IMR-90 (cell line): ENCODE data around the gene IFIT5. TPM values are rescaled to one million over a fixed set of nuclear protein-coding genes. Genes with fewer than 3 reads are reported as not detected.

ENCODE experiments used
- ATAC-seq: fragments of 200-7000 bp; cut with Tn5 transposase; 2 replicates; pipeline ENCODE4 v1.9.1; 2020; ENCODE audit warnings: low read depth, mild to moderate bottlenecking, moderate library complexity
- BruUV-seq: library from RNA; stranded (reverse); fragments of 400-500 nt; replicated peaks from 2 replicates; lab custom pipeline; 2021; lab: Mats Ljungman, UMichigan
- CTCF ChIA-PET: fragments of 300-600 bp; formaldehyde crosslinking; extraction: SDS; loops from one replicate; lab custom pipeline; 2021; ENCODE audit warnings: antibody characterized with exemption; lab: Yijun Ruan, JAX
- POLR2A ChIA-PET: fragments of 300-600 bp; sonication (Branson Sonifier 250); formaldehyde crosslinking; loops from one replicate; lab custom pipeline; 2022; ENCODE audit warnings: antibody characterized with exemption; ENCODE audit not compliant: unreplicated experiment; lab: Charles Lee
- DNase-seq: peaks from one replicate; pipeline ENCODE4 v3.0.0; 2013
- H2AFZ ChIP-seq: replicated peaks from 2 replicates; pipeline ENCODE3; 2013; ENCODE audit warnings: low read length, mild to moderate bottlenecking; ENCODE audit not compliant: poor library complexity
- H2AK5ac ChIP-seq: 2 replicates; pipeline ENCODE4 v1.6.1; 2013; ENCODE audit warnings: low read depth, low read length, inconsistent platforms
- H2AK9ac ChIP-seq: replicated peaks from 2 replicates; pipeline ENCODE3; 2013; ENCODE audit warnings: mild to moderate bottlenecking, low read depth, low read length, moderate library complexity; ENCODE audit not compliant: poor library complexity
- H2BK120ac ChIP-seq: 2 replicates; pipeline ENCODE4 v1.6.1; 2013; ENCODE audit warnings: low read depth, low read length, inconsistent platforms
- H2BK15ac ChIP-seq: 3 replicates; pipeline ENCODE4 v1.6.1; 2013; ENCODE audit warnings: low read depth, low read length, inconsistent platforms
- H2BK20ac ChIP-seq: 2 replicates; pipeline ENCODE4 v1.6.1; 2013; ENCODE audit warnings: low read depth, mild to moderate bottlenecking, inconsistent platforms, low read length, moderate library complexity
- H2BK5ac ChIP-seq: 2 replicates; pipeline ENCODE4 v1.6.1; 2013; ENCODE audit warnings: mild to moderate bottlenecking, low read depth, low read length, inconsistent platforms; ENCODE audit not compliant: poor library complexity, severe bottlenecking
- H3K14ac ChIP-seq: replicated peaks from 2 replicates; pipeline ENCODE4 v1.6.1; 2013; ENCODE audit warnings: low read depth, low read length, inconsistent platforms
- H3K18ac ChIP-seq: 2 replicates; pipeline ENCODE4 v1.6.1; 2013; ENCODE audit warnings: low read depth, low read length, control low read depth
- H3K23ac ChIP-seq: 2 replicates; pipeline ENCODE4 v1.6.1; 2013; ENCODE audit warnings: low read depth, low read length, inconsistent platforms
- H3K27ac ChIP-seq: 2 replicates; pipeline ENCODE4 v1.5.1; 2013; ENCODE audit warnings: mild to moderate bottlenecking, control low read depth, low read length; ENCODE audit not compliant: insufficient read depth
- H3K27me3 ChIP-seq: 2 replicates; pipeline ENCODE4 v1.6.1; 2013; ENCODE audit warnings: low read length; ENCODE audit not compliant: control insufficient read depth, insufficient read depth
- H3K36me3 ChIP-seq: 2 replicates; pipeline ENCODE4 v1.6.1; 2013; ENCODE audit warnings: low read length, mixed read lengths; ENCODE audit not compliant: control insufficient read depth, insufficient read depth
- H3K4ac ChIP-seq: 2 replicates; pipeline ENCODE4 v1.6.1; 2013; ENCODE audit warnings: low read depth, low read length, inconsistent platforms
- H3K4me1 ChIP-seq: 2 replicates; pipeline ENCODE4 v1.6.1; 2013; ENCODE audit warnings: low read length, mixed read lengths; ENCODE audit not compliant: control insufficient read depth, insufficient read depth
- H3K4me2 ChIP-seq: 2 replicates; pipeline ENCODE4 v1.6.1; 2013; ENCODE audit warnings: low read depth, mild to moderate bottlenecking, control low read depth, low read length, moderate library complexity
- H3K4me3 ChIP-seq: 2 replicates; pipeline ENCODE4 v1.5.1; 2013; ENCODE audit warnings: low read depth, mild to moderate bottlenecking, control low read depth, low read length, moderate library complexity; ENCODE audit not compliant: insufficient read depth
- H3K56ac ChIP-seq: 2 replicates; pipeline ENCODE4 v1.6.1; 2013; ENCODE audit warnings: low read length, inconsistent platforms; ENCODE audit not compliant: insufficient read depth; ENCODE audit errors: extremely low read depth
- H3K79me1 ChIP-seq, 2 experiments: 2 replicates each; pipeline ENCODE4 v1.6.1; 2013; ENCODE audit warnings: low read length in 2 of 2, inconsistent platforms in 1 of 2, low read depth in 1 of 2
- H3K9ac ChIP-seq: 2 replicates; pipeline ENCODE4 v1.6.1; 2013; ENCODE audit warnings: low read depth, low read length, control low read depth
- H3K9me1 ChIP-seq: 2 replicates; pipeline ENCODE4 v1.6.1; 2013; ENCODE audit warnings: low read length, inconsistent platforms; ENCODE audit not compliant: insufficient read depth
- H3K9me3 ChIP-seq: 2 replicates; pipeline ENCODE4 v1.6.1; 2013; ENCODE audit warnings: low read length; ENCODE audit not compliant: control insufficient read depth, insufficient read depth
- H4K20me1 ChIP-seq: 2 replicates; pipeline ENCODE4 v1.6.1; 2013; ENCODE audit warnings: low read length, inconsistent platforms; ENCODE audit not compliant: insufficient read depth
- H4K5ac ChIP-seq: 2 replicates; pipeline ENCODE4 v1.6.1; 2013; ENCODE audit warnings: mild to moderate bottlenecking, low read depth, low read length, control low read depth
- H4K8ac ChIP-seq, 2 experiments: 2 replicates each; pipeline ENCODE4 v1.6.1; 2013; ENCODE audit warnings: low read depth in 2 of 2, low read length in 2 of 2, control low read depth in 1 of 2, inconsistent platforms in 1 of 2
- H4K91ac ChIP-seq: 2 replicates; pipeline ENCODE4 v1.6.1; 2013; ENCODE audit warnings: low read depth, low read length, inconsistent platforms; ENCODE audit not compliant: insufficient read depth
- BHLHE40 ChIP-seq: fragments of 150-350 bp; IDR thresholded peaks from 2 replicates; pipeline ENCODE4 v1.6.1; 2016; ENCODE audit warnings: mild to moderate bottlenecking, low read depth, low read length
- CEBPB ChIP-seq: IDR thresholded peaks from 2 replicates; pipeline ENCODE4 v1.6.1; 2012; ENCODE audit warnings: low read depth, low read length, improper control_type of control experiment
- CHD1 ChIP-seq: IDR thresholded peaks from 2 replicates; pipeline ENCODE4 v1.6.1; 2012; ENCODE audit warnings: low read depth, low read length, improper control_type of control experiment
- CTCF ChIP-seq: conservative IDR thresholded peaks from 2 replicates; pipeline ENCODE4 v1.5.1; 2012; ENCODE audit warnings: mild to moderate bottlenecking, low read depth, low read length, improper control_type of control experiment
- ELK1 ChIP-seq: fragments of 150-350 bp; IDR thresholded peaks from 2 replicates; pipeline ENCODE4 v1.6.1; 2016; ENCODE audit warnings: low read depth, mild to moderate bottlenecking, low read length, moderate library complexity, borderline replicate concordance
- FOS ChIP-seq: fragments of 150-350 bp; IDR thresholded peaks from 2 replicates; pipeline ENCODE4 v1.6.1; 2016; ENCODE audit warnings: low read depth, low read length
- MAZ ChIP-seq: IDR thresholded peaks from 2 replicates; pipeline ENCODE4 v1.6.1; 2012; ENCODE audit warnings: low read depth, mild to moderate bottlenecking, low read length, improper control_type of control experiment, moderate library complexity, borderline replicate concordance
- MXI1 ChIP-seq: IDR thresholded peaks from 2 replicates; pipeline ENCODE4 v1.6.1; 2012; ENCODE audit warnings: low read depth, mild to moderate bottlenecking, low read length, moderate library complexity, borderline replicate concordance
- NFE2L2 ChIP-seq: fragments of 150-350 bp; IDR thresholded peaks from 2 replicates; pipeline ENCODE4 v1.6.1; 2016; ENCODE audit warnings: low read depth, mild to moderate bottlenecking, low read length
- RAD21 ChIP-seq: IDR thresholded peaks from 2 replicates; pipeline ENCODE4 v1.6.1; 2012; ENCODE audit warnings: low read length, improper control_type of control experiment
- RCOR1 ChIP-seq: IDR thresholded peaks from 2 replicates; pipeline ENCODE4 v1.6.1; 2012; ENCODE audit warnings: mild to moderate bottlenecking, low read length, improper control_type of control experiment; ENCODE audit not compliant: insufficient replicate concordance
- RFX5 ChIP-seq: IDR thresholded peaks from 2 replicates; pipeline ENCODE4 v1.8.0; 2012; ENCODE audit warnings: low read depth, mild to moderate bottlenecking, low read length, moderate library complexity
- SMC3 ChIP-seq: fragments of 150-350 bp; IDR thresholded peaks from 2 replicates; pipeline ENCODE4 v1.6.1; 2016; ENCODE audit warnings: low read depth, mild to moderate bottlenecking, antibody characterized with exemption, low read length, moderate library complexity
- USF2 ChIP-seq: fragments of 150-350 bp; IDR thresholded peaks from 2 replicates; pipeline ENCODE4 v1.6.1; 2017; ENCODE audit warnings: mild to moderate bottlenecking, antibody characterized with exemption, low read length, low read depth
- WGBS, 2 experiments: methylation state at CpG; one replicate each; pipeline versions ENCODE4 v1.1.5 to v1.1.7; 2013; ENCODE audit warnings: missing lambda C conversion rate in 2 of 2; ENCODE audit not compliant: insufficient read length in 1 of 2; ENCODE audit errors: extremely low coverage in 2 of 2; 5-methylcytosine and 5-hydroxymethylcytosine counted together
- dilution Hi-C: fragments of 300-500 bp; cut with HindIII; formaldehyde crosslinking; loops from one replicate; pipeline ENCODE4 v1.14.3; 2018; ENCODE audit warnings: low sequenced_read_pairs; ENCODE audit not compliant: unreplicated experiment
- in situ Hi-C: fragments of 300-500 bp; cut with MboI; formaldehyde crosslinking; loops from 3 replicates; pipeline ENCODE4 v1.14.3; 2019; ENCODE audit warnings: low sequenced_read_pairs, inconsistent platforms, mixed read lengths
- intact Hi-C: fragments of 100-400 bp; cut with micrococcal nuclease; formaldehyde crosslinking; loops from 2 replicates; pipeline ENCODE4 v1.10.0; 2022
- polyA plus RNA-seq, 3 experiments: library from polyadenylated mRNA; depleted of rRNA; stranded (reverse); fragments of >200 nt; gene quantifications; 2 replicates each; pipeline ENCODE4 v1.2.3, GENCODE V29; 2012; ENCODE audit warnings: low replicate concordance in 1 of 3
- total RNA-seq: library from RNA; depleted of rRNA; stranded (reverse); fragments of >200 nt; gene quantifications from 2 replicates; pipeline ENCODE4 v1.2.3, GENCODE V29; 2012

The IFIT5 gene
- total and polyA plus RNA-seq, 2 of the 4 experiments (the other 2 are of a cell fraction), result 5.2 to 18.1 TPM

GRCh38 chr10:89377705-89378637 is 36.4 kb upstream of the IFIT5 start, which contains the start of gene IFIT1B:
Gene IFIT1B, plus strand, starts transcription at chr10:89378056. Its CDS starts 80 bp downstream, at chr10:89378136.
- ATAC-seq (no peak), DNase-seq (no peak)
- Histone ChIP-seq H2BK20ac (no peak within 1 kb of the TSS), H2AK5ac (no peak within 1 kb of the TSS), H4K91ac (no peak within 1 kb of the TSS), H3K4me1 (peaks cover 6% of the 10 kb centered on the region), H3K79me1 (no peaks in the 10 kb centered on the region), H2AK9ac (no peak within 1 kb of the TSS), H3K9me1 (peaks cover 6% of the 10 kb centered on the region), H2BK15ac (no peak within 1 kb of the TSS), H3K4ac (no peak within 1 kb of the TSS), H3K9ac (no peak within 1 kb of the TSS), H3K23ac (no peak within 1 kb of the TSS), H4K8ac (no peak within 1 kb of the TSS), H4K5ac (no peak within 1 kb of the TSS), H2AFZ (no peak within 1 kb of the TSS), H3K27ac (no peak within 1 kb of the TSS), H2BK5ac (no peak within 1 kb of the TSS), H2BK120ac (no peak within 1 kb of the TSS), H3K18ac (no peak within 1 kb of the TSS), H4K20me1 (peaks cover 8% of the 10 kb centered on the region; the same call in 1 of the 2 replicates), H3K14ac (no peak within 1 kb of the TSS), H3K9me3 (no peaks in the 10 kb centered on the region), H3K36me3 (no peaks in the 10 kb centered on the region), H3K4me2 (no peak within 1 kb of the TSS), H3K27me3 (no peaks in the 10 kb centered on the region), H3K4me3 (no peak within 1 kb of the TSS), H3K56ac (no peak within 1 kb of the TSS)
- intact Hi-C loops, result no loop called here
- BruUV-seq, result no TSS peak
- 89% methylated on average over 4 of the region's 5 CpGs; no CpG with 5 or more reads in 1 of the 2 experiments for WGBS, 2 experiments
- dilution Hi-C loops, result no loop called here
- CTCF ChIA-PET, result interaction anchor here (0.6 to 1.1 kb wide), 2 partner anchors 9 to 15 kb away, joined by 3 read pairs; partner anchors contain the start of gene IFIT1
- in situ Hi-C loops, result no loop called here
- POLR2A ChIA-PET, result no interaction called here
- TF ChIP-seq FOS (no peak), MXI1 (no peak), MAZ (no peak), NFE2L2 (no peak), BHLHE40 (no peak), RAD21 (no peak), CEBPB (no peak), ELK1 (no peak), CTCF (no peak), SMC3 (no peak), USF2 (no peak), CHD1 (no peak), RCOR1 (no peak), RFX5 (no peak)
